Esophagus (tissue), 2 donors: ENCODE measurements around the gene ASXL1. TPM values are rescaled to one million over a fixed set of nuclear protein-coding genes. Genes with fewer than 3 reads are reported as not detected.
"Not testable (repeated sequence)": the region's sequence is repeated elsewhere in the genome, so short reads cannot be mapped to it uniquely, and the experiment has no call there.

Source experiments
- H3K27ac ChIP-seq, 2 donors: one replicate each; pipeline ENCODE4 v1.5.1; 2013; ENCODE audit warnings: low read depth in 2 of 2, mild to moderate bottlenecking in 2 of 2, inconsistent platforms in 1 of 2, low read length in 1 of 2, moderate library complexity in 1 of 2
- H3K27me3 ChIP-seq, 2 donors: one replicate each; pipeline ENCODE4 v1.6.1; 2013; ENCODE audit warnings: low read length in 2 of 2, control low read depth in 1 of 2, mild to moderate bottlenecking in 1 of 2; ENCODE audit not compliant: insufficient read depth in 2 of 2, control insufficient read depth in 1 of 2
- H3K36me3 ChIP-seq, 2 donors: one replicate each; pipeline ENCODE4 v1.6.1; 2013; ENCODE audit warnings: low read length in 1 of 2; ENCODE audit not compliant: control insufficient read depth in 2 of 2, insufficient read depth in 2 of 2
- H3K4me1 ChIP-seq, 2 donors: one replicate each; pipeline ENCODE4 v1.6.1; 2013; ENCODE audit warnings: low read length in 1 of 2; ENCODE audit not compliant: control insufficient read depth in 2 of 2, insufficient read depth in 2 of 2
- H3K4me3 ChIP-seq, 2 donors: one replicate each; pipeline ENCODE4 v1.5.1; 2013; ENCODE audit warnings: low read length in 2 of 2, mild to moderate bottlenecking in 2 of 2, low read depth in 1 of 2, moderate library complexity in 1 of 2
- H3K9me3 ChIP-seq, 2 donors: one replicate each; pipeline ENCODE4 v1.6.1; 2013; ENCODE audit warnings: mild to moderate bottlenecking in 2 of 2, low read depth in 1 of 2, low read length in 1 of 2, moderate library complexity in 1 of 2; ENCODE audit not compliant: control insufficient read depth in 2 of 2, insufficient read depth in 1 of 2
- WGBS, 2 donors: extraction: QIAGEN DNeasy Blood & Tissue Kit; methylation state at CpG; one replicate each; pipeline ENCODE4 v1.1.7; 2013; 5-methylcytosine and 5-hydroxymethylcytosine counted together
- polyA plus RNA-seq, 2 donors: library from polyadenylated mRNA; stranded (reverse); fragments of 200-250 nt; gene quantifications; one replicate each; pipeline ENCODE4 v1.2.3, GENCODE V29; 2013
- donor health status: healthy with polysubstance abuse.
- donor health status: Bipolar disorder and iron deficiency.

Gene ASXL1
- polyA plus RNA-seq, 2 donors, result 13.3 to 19.7 TPM

DNA sequence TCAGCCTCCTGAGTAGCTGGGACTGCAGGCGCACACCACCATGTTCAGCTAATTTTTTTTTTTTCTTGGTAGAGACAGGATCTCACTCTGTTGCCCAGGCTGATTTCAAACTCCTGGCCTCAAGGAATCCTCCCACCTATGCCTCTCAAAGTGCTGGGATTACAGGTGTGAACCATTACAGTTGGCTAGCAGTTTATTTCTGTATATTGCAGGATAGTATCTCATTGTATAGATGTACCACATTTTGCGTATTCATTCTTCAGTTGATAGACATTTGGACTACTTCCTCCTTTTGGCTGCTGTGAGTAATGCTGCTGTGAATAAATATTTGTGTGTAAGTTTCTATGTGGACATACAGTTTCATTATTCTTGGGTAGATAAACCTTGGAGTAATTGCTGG, 32.9 kb downstream of the ASXL1 start:
- Histone ChIP-seq H3K4me3 (no peak overlapping the region), H3K27me3 (no peaks in the 10 kb centered on the region), H3K27ac (no peak overlapping the region), H3K36me3 (peaks cover 0 to 2% of the 10 kb centered on the region in 2 donors), H3K9me3 (no peaks in the 10 kb centered on the region), H3K4me1 (no peaks in the 10 kb centered on the region)
- 88 to 94% methylated on average over 2 of the region's 2 CpGs for WGBS, 2 donors

GRCh38 chr20:32395066-32395465, 36.9 kb downstream of the ASXL1 start:
- Histone ChIP-seq H3K27me3 (no peaks in the 10 kb centered on the region), H3K9me3 (no peaks in the 10 kb centered on the region), H3K27ac (no peak overlapping the region), H3K4me3 (no peak overlapping the region), H3K4me1 (no peaks in the 10 kb centered on the region), H3K36me3 (peaks cover 0 to 2% of the 10 kb centered on the region in 2 donors)
- 93 to 94% methylated on average over 3 of the region's 3 CpGs for WGBS, 2 donors

DNA sequence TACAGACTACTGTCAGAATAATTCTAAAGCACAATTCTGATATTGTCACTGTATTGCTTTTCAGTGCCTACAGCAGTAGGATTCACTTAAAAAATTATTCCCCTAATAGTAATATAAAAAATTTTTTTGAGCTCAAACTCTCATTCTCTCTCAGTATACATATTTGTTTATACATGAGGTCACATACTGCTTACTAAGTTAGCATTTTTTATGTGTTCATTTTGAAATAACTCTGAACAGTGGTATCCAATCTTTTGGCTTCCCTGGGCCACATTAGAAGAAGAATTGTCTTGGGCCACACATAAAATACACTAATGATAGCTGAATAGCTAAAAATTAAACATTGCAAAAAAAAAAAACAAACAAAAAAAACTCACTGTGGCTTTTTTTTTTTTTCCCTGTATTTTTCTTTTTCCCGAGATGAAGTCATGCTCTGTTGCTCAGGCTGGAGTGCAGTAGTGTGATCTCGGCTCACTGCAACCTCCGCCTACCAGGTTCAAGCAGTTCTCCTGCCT, 38.6 kb downstream of the ASXL1 start:
- Histone ChIP-seq H3K27ac (no peak overlapping the region), H3K4me1 (no peaks in the 10 kb centered on the region), H3K4me3 (no peak overlapping the region), H3K27me3 (no peaks in the 10 kb centered on the region), H3K36me3 (no peaks in the 10 kb centered on the region), H3K9me3 (no peaks in the 10 kb centered on the region)
- 64 to 82% methylated on average over 3 of the region's 3 CpGs for WGBS, 2 donors

DNA sequence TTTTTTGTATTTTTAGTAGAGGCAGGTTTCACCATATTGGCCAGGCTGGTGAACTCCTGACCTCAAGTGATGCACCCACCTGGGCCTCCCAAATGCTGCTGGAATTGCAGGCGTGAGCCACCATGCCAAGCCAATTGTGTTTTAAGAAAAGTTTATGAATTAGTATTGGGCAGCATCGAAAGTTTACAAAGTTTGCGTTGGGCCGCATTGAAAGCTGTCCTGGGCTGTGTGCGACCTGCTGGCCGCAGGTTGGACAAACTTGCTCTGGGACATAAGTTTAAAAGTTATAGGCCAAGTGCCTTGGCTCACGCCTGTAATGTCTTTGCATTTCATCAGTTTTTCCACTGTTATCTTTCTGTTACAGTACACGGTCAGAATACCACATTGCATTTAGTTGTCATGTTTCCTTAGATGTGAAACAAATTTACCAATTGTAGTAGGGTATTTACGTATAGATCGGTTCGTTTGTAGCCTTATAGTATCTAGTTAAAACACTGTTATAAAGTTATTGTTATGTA, 39.5 kb downstream of the ASXL1 start:
- no peak overlapping the region for H3K4me3 ChIP-seq
- no peak overlapping the region for H3K27ac ChIP-seq
- H3K36me3 ChIP-seq, result no peaks in the 10 kb centered on the region
- WGBS, 2 donors, result 93% methylated on average over 11 of the region's 11 CpGs
- H3K27me3 ChIP-seq, result no peaks in the 10 kb centered on the region
- H3K9me3 ChIP-seq, result no peaks in the 10 kb centered on the region
- H3K4me1 ChIP-seq, result no peaks in the 10 kb centered on the region

DNA sequence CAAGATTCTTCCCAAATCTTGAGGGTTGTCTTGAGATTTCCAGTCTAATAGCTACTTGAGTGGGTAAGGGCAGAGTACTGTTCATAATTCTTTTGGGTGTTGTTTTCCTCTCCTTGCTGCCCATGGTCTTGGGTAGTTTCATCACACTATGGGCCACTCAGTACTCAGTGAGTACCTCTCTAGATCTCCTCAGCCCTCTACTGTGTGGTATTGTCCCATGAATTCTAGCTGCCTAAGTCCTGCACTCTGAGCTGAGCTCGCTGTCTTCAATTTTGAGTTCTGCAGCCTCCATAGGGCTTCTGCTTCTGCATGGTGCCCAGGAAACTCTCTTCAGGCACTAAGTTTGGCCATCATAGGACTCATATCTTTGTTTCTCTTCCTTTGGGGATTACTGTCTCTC, 42.3 kb downstream of the ASXL1 start:
- no peaks in the 10 kb centered on the region for H3K36me3 ChIP-seq
- no peaks in the 10 kb centered on the region for H3K27me3 ChIP-seq
- no peak overlapping the region for H3K4me3 ChIP-seq
- no peaks in the 10 kb centered on the region for H3K9me3 ChIP-seq
- no peak overlapping the region for H3K27ac ChIP-seq
- no peaks in the 10 kb centered on the region for H3K4me1 ChIP-seq
- WGBS, 2 donors, result 95 to 100% methylated on average over 1 of the region's 1 CpG

DNA sequence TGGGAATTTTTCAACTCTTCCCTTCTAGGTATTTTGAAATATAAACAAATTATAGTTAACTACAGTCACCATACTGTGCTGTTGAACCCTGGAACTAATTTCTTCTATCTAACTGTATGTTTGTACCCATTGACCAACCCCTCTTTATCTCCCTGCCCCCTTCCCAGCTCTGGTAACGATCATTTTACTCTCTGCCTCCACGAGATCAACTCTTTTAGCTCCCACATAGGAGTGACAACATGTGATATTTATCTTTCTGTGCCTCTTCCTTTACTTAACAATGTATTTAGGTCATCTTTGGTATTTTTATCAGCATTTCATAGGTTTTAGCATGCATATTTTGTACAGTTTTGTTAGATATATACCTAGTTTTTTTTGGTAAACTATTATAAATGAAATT, 45.9 kb downstream of the ASXL1 start:
- Histone ChIP-seq H3K4me3 (no peak overlapping the region), H3K4me1 (no peaks in the 10 kb centered on the region), H3K27ac (no peak overlapping the region), H3K27me3 (no peaks in the 10 kb centered on the region), H3K36me3 (peaks cover 0 to 3% of the 10 kb centered on the region in 2 donors), H3K9me3 (no peaks in the 10 kb centered on the region)
- WGBS, 2 donors, result 83% methylated on average over 2 of the region's 2 CpGs

GRCh38 chr20:32406701-32407100, 48.6 kb downstream of the ASXL1 start:
- Histone ChIP-seq H3K9me3 (no peaks in the 10 kb centered on the region), H3K4me3 (no peak overlapping the region), H3K27ac (no peak overlapping the region), H3K4me1 (no peaks in the 10 kb centered on the region), H3K27me3 (no peaks in the 10 kb centered on the region), H3K36me3 (peaks cover 0 to 3% of the 10 kb centered on the region in 2 donors)
- WGBS, 2 donors, result 95 to 97% methylated on average over 4 of the region's 4 CpGs

DNA sequence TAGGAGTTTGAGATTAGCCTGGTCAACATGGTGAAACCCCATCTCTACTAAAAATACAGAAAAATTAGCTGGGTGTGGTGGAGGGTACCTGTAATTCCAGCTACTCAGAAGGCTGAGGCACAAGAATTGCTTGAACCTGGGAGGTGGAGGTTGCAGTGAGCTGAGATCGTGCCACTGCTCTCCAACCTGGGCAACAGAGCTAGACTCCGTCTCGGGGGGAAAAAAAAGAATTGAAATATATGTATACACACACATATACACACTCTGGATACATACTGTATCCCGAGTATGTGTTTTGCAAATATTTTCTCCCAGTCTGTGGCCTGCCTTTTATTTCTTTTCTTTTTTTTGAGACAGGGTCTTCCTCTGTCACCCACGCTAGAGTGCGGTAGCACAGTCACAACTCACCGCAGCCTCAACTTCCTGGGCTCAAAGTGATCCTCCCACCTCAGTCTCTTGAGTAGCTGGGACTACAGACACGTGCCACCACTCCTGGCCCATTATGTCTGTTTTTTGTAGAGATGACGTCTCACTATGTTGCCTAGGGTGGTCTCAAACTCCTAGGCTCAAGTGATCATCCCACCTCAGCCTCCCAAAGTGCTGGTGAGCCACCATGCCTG, 49.1 kb downstream of the ASXL1 start:
- not testable (repeated sequence) for H3K4me1 ChIP-seq, H3K36me3 ChIP-seq, H3K27me3 ChIP-seq, H3K27ac ChIP-seq, H3K9me3 ChIP-seq, H3K4me3 ChIP-seq
- WGBS, 2 donors, result 87 to 88% methylated on average over 9 of the region's 9 CpGs

GRCh38 chr20:32411955-32412706, 54.0 kb downstream of the ASXL1 start:
- Histone ChIP-seq H3K36me3 (no peaks in the 10 kb centered on the region), H3K27ac (no peak overlapping the region), H3K27me3 (no peaks in the 10 kb centered on the region), H3K4me1 (no peaks in the 10 kb centered on the region), H3K4me3 (no peak overlapping the region), H3K9me3 (no peaks in the 10 kb centered on the region)
- WGBS, 2 donors, result 91 to 97% methylated on average over 2 of the region's 2 CpGs
